Measurements from ENCODE around the gene RFX7.

DNA sequence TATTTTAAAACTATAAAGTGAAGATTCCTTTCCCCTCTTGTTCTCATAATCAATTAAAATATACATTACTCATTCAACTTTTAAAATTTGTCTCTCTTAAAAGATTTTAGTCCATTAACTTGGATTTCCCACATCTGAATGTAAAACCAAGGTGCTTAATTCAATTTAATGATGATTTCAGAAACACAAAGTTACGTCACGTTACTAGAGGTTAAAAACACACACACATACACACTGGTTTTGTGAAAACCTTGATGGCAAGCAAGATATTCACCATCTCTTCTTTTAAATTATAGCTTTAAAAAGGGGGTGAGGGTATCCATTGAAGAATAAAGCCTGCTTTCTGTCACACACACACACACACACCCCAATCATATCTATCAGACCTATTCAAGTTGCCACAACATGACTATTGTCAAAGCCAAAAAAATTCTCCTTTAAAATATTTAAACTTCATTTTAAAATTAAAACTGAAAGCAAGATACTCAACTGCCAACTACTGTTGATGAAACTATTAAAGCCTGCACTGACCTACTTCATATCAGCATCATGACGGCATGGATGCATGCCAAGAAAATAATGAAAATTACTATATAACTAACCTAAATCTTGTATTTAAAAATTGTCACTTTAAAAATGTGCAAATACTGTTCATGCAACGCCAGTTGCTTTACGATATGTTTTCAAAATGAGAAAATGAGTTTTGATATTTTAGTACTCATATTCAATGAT, 2.1 kb downstream of the RFX7 start:
- TF ChIP-seq CTCF (IDR thresholded peaks at IDR 0.05) (no peak), POLR2A (IDR thresholded peaks at IDR 0.05) (no peak)

All from breast epithelium (tissue), 3 donors.